Liver (tissue), 3 donors: Measurements from ENCODE around the gene EOMES.

Source experiments
- GABPA ChIP-seq, 2 donors: IDR thresholded peaks in 1 of 2; conservative IDR thresholded peaks in 1 of 2; 2 replicates each; pipeline ENCODE4 v1.6.1; 2016; ENCODE audit warnings: antibody characterized with exemption in 2 of 2, mild to moderate bottlenecking in 1 of 2, moderate library complexity in 1 of 2
- RAD21 ChIP-seq, 2 donors: IDR thresholded peaks; 2 replicates each; pipeline ENCODE4 v1.6.1; 2016; ENCODE audit warnings: antibody characterized with exemption in 2 of 2, mild to moderate bottlenecking in 2 of 2
- TAF1 ChIP-seq: conservative IDR thresholded peaks from 2 replicates; pipeline ENCODE4 v1.6.1; 2016; ENCODE audit warnings: antibody characterized with exemption, mild to moderate bottlenecking
- TF ChIP-seq, protein P1 (sequence below): fragments of 150-350 bp; IDR thresholded peaks from 2 replicates; pipeline ENCODE4 v1.5.1; 2017; ENCODE audit warnings: improper control_type of control experiment, low read depth, low read length; ENCODE audit not compliant: missing input control
- TF ChIP-seq, protein P2 (sequence below): IDR thresholded peaks from 2 replicates; pipeline ENCODE4 v1.6.1; 2016; ENCODE audit warnings: antibody characterized with exemption
- donor health status: healthy.
- donor health status: healthy.

DNA sequence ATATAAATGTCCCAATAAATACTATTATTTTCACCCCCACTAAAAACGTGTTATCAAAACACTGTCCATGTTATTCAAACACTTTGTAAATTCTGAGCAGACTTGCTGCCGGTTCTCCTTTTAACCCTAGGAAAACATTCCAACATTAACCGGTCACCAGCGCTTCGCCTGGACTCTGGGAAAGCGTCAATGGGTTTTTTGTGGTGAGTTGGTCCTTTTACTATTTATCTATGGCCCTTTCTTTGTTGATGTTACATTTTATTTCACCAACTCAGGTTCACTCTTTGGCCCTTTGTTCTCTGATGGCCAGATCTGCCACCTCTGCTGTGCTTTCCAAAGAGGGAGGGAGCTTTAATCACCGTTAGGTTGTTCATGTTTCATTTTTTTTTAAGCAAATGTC, 4.1 kb upstream of the EOMES start:
- TF ChIP-seq, protein P1, sequence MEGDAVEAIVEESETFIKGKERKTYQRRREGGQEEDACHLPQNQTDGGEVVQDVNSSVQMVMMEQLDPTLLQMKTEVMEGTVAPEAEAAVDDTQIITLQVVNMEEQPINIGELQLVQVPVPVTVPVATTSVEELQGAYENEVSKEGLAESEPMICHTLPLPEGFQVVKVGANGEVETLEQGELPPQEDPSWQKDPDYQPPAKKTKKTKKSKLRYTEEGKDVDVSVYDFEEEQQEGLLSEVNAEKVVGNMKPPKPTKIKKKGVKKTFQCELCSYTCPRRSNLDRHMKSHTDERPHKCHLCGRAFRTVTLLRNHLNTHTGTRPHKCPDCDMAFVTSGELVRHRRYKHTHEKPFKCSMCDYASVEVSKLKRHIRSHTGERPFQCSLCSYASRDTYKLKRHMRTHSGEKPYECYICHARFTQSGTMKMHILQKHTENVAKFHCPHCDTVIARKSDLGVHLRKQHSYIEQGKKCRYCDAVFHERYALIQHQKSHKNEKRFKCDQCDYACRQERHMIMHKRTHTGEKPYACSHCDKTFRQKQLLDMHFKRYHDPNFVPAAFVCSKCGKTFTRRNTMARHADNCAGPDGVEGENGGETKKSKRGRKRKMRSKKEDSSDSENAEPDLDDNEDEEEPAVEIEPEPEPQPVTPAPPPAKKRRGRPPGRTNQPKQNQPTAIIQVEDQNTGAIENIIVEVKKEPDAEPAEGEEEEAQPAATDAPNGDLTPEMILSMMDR = no peak
- TF ChIP-seq GABPA (IDR thresholded peaks at IDR 0.05 in 1 of 2, conservative IDR thresholded peaks at IDR 0.05 in 1 of 2) = no peak
- TF ChIP-seq, protein P2, sequence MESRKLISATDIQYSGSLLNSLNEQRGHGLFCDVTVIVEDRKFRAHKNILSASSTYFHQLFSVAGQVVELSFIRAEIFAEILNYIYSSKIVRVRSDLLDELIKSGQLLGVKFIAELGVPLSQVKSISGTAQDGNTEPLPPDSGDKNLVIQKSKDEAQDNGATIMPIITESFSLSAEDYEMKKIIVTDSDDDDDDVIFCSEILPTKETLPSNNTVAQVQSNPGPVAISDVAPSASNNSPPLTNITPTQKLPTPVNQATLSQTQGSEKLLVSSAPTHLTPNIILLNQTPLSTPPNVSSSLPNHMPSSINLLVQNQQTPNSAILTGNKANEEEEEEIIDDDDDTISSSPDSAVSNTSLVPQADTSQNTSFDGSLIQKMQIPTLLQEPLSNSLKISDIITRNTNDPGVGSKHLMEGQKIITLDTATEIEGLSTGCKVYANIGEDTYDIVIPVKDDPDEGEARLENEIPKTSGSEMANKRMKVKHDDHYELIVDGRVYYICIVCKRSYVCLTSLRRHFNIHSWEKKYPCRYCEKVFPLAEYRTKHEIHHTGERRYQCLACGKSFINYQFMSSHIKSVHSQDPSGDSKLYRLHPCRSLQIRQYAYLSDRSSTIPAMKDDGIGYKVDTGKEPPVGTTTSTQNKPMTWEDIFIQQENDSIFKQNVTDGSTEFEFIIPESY = no peak
- TF ChIP-seq TAF1 = no peak
- TF ChIP-seq RAD21 (IDR thresholded peaks at IDR 0.05) = no peak
